Fibroblast of lung (primary cell): ENCODE data around the gene KCND3.

ENCODE experiments used
- EZH2 ChIP-seq: IDR thresholded peaks from 2 replicates; pipeline ENCODE4 v1.5.1; 2012; ENCODE audit warnings: low read length, control low read depth, mild to moderate bottlenecking; ENCODE audit errors: missing control alignments
- TF ChIP-seq, protein P1 (sequence below), 2 donors: IDR thresholded peaks in 1 of 2; conservative IDR thresholded peaks in 1 of 2; 1 replicate in 1 of 2; 2 replicates in 1 of 2; pipeline ENCODE4 v1.5.1; 2011 to 2012; ENCODE audit warnings: low read length in 2 of 2, control low read depth in 1 of 2, inconsistent platforms in 1 of 2, low read depth in 1 of 2, mild to moderate bottlenecking in 1 of 2

DNA sequence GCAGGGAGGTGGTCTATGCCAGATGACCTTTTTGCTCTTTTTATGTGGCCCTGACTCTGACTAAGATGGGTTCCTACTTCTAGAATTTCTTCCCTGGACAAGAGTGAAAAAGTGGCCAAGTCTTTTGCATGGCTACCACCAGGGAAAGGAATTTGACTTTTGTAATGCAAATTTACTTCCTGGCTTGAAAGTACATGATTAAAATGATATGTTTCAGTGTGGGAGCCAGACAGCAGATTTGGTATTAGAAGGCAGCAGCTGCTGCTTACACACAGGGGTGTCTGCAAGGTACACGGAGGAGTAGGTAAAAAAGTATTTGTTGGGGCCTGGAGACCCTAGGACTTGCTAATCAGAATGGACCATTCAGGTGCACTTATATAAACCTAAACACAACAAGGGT lies 78.4 kb downstream of the KCND3 start:
- TF ChIP-seq, protein P1, sequence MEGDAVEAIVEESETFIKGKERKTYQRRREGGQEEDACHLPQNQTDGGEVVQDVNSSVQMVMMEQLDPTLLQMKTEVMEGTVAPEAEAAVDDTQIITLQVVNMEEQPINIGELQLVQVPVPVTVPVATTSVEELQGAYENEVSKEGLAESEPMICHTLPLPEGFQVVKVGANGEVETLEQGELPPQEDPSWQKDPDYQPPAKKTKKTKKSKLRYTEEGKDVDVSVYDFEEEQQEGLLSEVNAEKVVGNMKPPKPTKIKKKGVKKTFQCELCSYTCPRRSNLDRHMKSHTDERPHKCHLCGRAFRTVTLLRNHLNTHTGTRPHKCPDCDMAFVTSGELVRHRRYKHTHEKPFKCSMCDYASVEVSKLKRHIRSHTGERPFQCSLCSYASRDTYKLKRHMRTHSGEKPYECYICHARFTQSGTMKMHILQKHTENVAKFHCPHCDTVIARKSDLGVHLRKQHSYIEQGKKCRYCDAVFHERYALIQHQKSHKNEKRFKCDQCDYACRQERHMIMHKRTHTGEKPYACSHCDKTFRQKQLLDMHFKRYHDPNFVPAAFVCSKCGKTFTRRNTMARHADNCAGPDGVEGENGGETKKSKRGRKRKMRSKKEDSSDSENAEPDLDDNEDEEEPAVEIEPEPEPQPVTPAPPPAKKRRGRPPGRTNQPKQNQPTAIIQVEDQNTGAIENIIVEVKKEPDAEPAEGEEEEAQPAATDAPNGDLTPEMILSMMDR (conservative IDR thresholded peaks at IDR 0.05 in 1 of 2, IDR thresholded peaks at IDR 0.05 in 1 of 2; ENCODE audit: low read depth in 1 of 2, low read length in 2 of 2): no peak
- TF ChIP-seq EZH2: no peak
